K562 (cell line): ENCODE results near the gene TP73. TPM values are rescaled to one million over a fixed set of nuclear protein-coding genes. Genes with fewer than 3 reads are reported as not detected.

Source experiments
- BCL6 ChIP-seq: fragments of 250-450 bp; sonication (Bioruptor Pico); IDR thresholded peaks from 2 replicates; pipeline ENCODE4 v1.4.0; 2020
- CEBPG ChIP-seq, 3 experiments: fragments of 200-800 bp in 1 of 3; sonication (Bioruptor generic) in 1 of 3; sonication (generic) in 1 of 3; formaldehyde crosslinking in 1 of 3; IDR thresholded peaks in 2 of 3; conservative IDR thresholded peaks in 1 of 3; 2 replicates each; pipeline versions ENCODE4 v1.6.1 to v1.8.0; 2016 to 2022; ENCODE audit warnings: missing compliant biosample characterization in 2 of 3, missing genetic modification characterization in 2 of 3, mild to moderate bottlenecking in 1 of 3, missing genetic modification reagents in 1 of 3
- FOXM1 ChIP-seq, 2 experiments: fragments of 450-650 bp in 1 of 2; sonication (generic) in 1 of 2; formaldehyde crosslinking in 1 of 2; IDR thresholded peaks; 2 replicates each; pipeline versions ENCODE4 v1.6.1 to v1.9.0; 2017 to 2022; ENCODE audit warnings: low read depth in 2 of 2, mild to moderate bottlenecking in 2 of 2, missing genetic modification reagents in 1 of 2, moderate library complexity in 1 of 2
- NR4A1 ChIP-seq, 2 experiments: fragments of 250-450 bp in 1 of 2; fragments of 450-650 bp in 1 of 2; sonication (Bioruptor Pico) in 1 of 2; IDR thresholded peaks; 2 replicates each; pipeline versions ENCODE4 v1.4.0 to v1.6.1; 2016 to 2020; ENCODE audit warnings: mild to moderate bottlenecking in 2 of 2, missing compliant biosample characterization in 1 of 2, missing genetic modification characterization in 1 of 2, moderate library complexity in 1 of 2
- POLR2B ChIP-seq: fragments of 450-650 bp; IDR thresholded peaks from 2 replicates; pipeline ENCODE4 v1.6.1; 2018; ENCODE audit warnings: low read depth; ENCODE audit not compliant: partially characterized antibody
- RB1 ChIP-seq: fragments of 450-650 bp; IDR thresholded peaks from 2 replicates; pipeline ENCODE4 v1.6.1; 2017; ENCODE audit warnings: low read depth, mild to moderate bottlenecking
- RFX5 ChIP-seq: IDR thresholded peaks from 2 replicates; pipeline ENCODE4 v1.6.1; 2011; ENCODE audit warnings: low read depth, mild to moderate bottlenecking, improper control_type of control experiment, low read length
- RNF2 ChIP-seq: sonication (generic); IDR thresholded peaks from 2 replicates; pipeline ENCODE4 v1.6.1; 2016
- ZBTB1 ChIP-seq: sonication (generic); formaldehyde crosslinking; IDR thresholded peaks from 2 replicates; pipeline ENCODE4 v1.8.1; 2023; ENCODE audit warnings: missing genetic modification reagents, low read depth, mild to moderate bottlenecking, borderline replicate concordance
- ZNF507 ChIP-seq: conservative IDR thresholded peaks from 2 replicates; pipeline ENCODE4 v1.6.1; 2017; ENCODE audit warnings: missing genetic modification characterization, missing compliant biosample characterization
- polyA plus RNA-seq, 8 experiments: library from polyadenylated mRNA; depleted of rRNA in 4 of 8; stranded (reverse) in 5 of 8; unstranded in 3 of 8; fragments of >200 nt; fragmentation: Nextera tagmentation in 2 of 8; fragmentation: Illumina TruSeq in 1 of 8; extraction: Ambion mirVana in 2 of 8; extraction: Trizol in 1 of 8; gene quantifications; 2 replicates each; pipeline versions ENCODE4 v1.2.1 to v1.2.3, GENCODE V29; 2011 to 2014; ENCODE audit warnings: inconsistent platforms in 1 of 8, missing spikeins in 1 of 8
- total RNA-seq, 7 experiments: library from RNA; depleted of rRNA in 6 of 7; stranded (reverse); fragments of >200 nt in 6 of 7; fragmentation: Illumina TruSeq in 2 of 7; extraction: Trizol in 2 of 7; gene quantifications; 2 replicates each; pipeline versions ENCODE4 v1.2.1 to v1.2.3, GENCODE V29; 2011 to 2021; ENCODE audit warnings: low replicate concordance in 1 of 7
- TF ChIP-seq, protein P1 (sequence below): fragments of 250-450 bp; sonication (Bioruptor Pico); IDR thresholded peaks from 2 replicates; pipeline ENCODE4 v1.5.0; 2021; ENCODE audit warnings: mild to moderate bottlenecking, moderate library complexity
- TF ChIP-seq, protein P2 (sequence below): fragments of 250-450 bp; sonication (Bioruptor Pico); IDR thresholded peaks from 2 replicates; pipeline ENCODE4 v1.8.0; 2021; ENCODE audit warnings: moderate library complexity, mild to moderate bottlenecking, inconsistent platforms
- TF ChIP-seq, protein P3 (sequence below), 2 experiments: fragments of 450-650 bp in 1 of 2; IDR thresholded peaks; 2 replicates each; pipeline ENCODE4 v1.6.1; 2011 to 2017; ENCODE audit warnings: low read depth in 2 of 2, antibody characterized with exemption in 1 of 2, borderline replicate concordance in 1 of 2, low read length in 1 of 2, mild to moderate bottlenecking in 1 of 2, mixed read lengths in 1 of 2; ENCODE audit not compliant: control insufficient read depth in 1 of 2

The TP73 gene
- total and polyA plus RNA-seq, 9 of the 15 experiments (the other 6 are each of a cell fraction or from before 2014, with no cell fraction given) = 0.07 to 1.6 (median 0.40) TPM; not detected in 2

DNA sequence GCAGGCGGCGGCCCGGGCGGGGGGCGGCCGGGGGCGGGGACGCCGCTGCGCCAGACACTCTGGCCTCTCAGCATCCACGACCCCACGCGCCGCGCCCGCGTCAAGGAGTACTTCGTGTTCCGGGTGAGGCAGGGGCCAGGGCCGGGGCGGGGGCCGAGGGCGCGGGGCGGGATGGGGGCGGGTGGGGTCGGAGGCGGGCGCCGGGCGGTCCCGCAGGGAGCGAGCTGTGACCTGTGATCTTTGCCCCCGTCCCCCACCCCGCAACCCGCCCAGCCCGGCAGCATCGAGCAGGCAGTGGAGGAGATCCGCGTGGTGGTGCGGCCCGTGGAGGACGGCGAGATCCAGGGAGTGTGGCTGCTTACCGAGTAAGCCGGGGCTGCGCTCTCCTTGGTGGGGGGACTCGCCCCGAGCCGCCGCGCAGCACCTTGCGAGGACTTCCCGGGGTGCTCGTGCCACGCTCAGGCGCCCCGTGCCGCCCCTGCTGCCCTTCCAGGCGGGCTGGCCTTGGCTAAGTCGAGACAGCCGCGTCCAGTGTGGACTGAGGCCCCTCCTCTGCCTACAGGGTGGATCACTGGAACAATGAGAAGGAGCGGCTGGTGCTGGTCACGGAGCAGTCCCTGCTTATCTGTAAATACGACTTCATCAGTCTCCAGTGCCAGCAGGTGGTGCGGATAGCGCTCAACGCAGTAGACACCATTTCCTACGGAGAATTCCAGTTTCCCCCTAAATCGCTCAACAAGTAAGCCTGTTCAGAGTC lies 27.0 kb upstream of the TP73 start (continued):
- TF ChIP-seq, protein P1, sequence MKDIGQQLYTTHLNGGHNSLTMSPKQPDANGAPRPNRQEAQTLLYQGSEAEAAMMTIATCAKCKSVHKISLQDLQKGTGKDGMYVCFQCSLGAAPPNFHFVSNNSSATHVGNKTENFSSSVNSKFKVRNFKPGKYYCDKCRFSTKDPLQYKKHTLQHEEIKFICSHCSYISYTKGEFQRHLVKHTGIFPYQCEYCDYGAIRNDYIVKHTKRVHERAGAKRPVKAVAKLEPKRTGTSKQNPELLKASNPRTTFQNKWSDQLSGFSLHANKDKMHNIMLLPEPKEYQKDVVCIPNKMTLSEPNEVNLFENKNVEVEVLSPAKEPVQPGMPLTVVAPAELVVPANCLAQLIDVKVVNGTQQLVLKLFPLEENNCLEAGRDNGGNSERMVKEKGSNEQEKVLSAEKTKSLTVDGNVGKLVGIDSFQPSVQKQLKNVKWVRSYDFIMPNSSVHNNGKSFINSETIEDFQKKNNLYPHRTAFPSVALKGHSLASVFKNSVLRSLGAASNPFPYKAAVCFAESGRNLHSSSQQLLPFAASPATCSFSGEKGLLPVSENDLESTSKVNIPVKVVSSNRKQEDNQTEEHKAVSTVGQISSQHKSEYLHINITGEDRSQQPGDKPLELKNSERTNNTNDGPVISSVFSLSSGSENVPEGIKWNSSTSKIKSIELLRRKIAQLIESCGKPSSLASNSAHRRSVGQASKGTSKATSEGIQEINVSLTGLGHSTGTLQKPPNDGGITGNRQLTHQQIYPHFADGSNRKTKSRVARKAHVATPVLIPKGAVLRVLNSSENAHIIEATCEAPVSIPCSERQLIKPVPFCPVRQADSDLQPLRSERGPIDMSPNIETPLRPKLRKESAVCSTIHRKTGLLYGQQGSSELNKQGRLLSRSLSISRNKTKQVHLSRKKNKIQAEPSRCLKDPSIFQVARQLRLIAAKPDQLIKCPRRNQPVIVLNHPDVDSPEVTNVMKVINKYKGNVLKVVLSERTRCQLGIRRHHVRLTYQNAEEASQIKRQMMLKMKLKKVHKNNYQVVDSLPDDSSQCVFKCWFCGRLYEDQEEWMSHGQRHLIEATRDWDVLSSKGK (CRISPR knock-in tag) = no peak
- TF ChIP-seq RB1 (peak; percentile 48; the same call in 1 of the 2 replicates), ZNF507 (tag) (no peak), RFX5 (no peak), NR4A1 (CRISPR knock-in tag; IDR thresholded peaks at IDR 0.05) (no peak), NR4A1 (tag; IDR thresholded peaks at IDR 0.05) (no peak), POLR2B (no peak), CEBPG (CRISPR knock-in tag; IDR thresholded peaks at IDR 0.05) (no peak), CEBPG (tag; conservative IDR thresholded peaks at IDR 0.05 in 1 of 2, IDR thresholded peaks at IDR 0.05 in 1 of 2) (no peak), RNF2 (no peak), FOXM1 (IDR thresholded peaks at IDR 0.05; ENCODE audit: low read depth) (no peak), FOXM1 (CRISPR knock-in tag; IDR thresholded peaks at IDR 0.05; ENCODE audit: low read depth) (no peak), BCL6 (CRISPR knock-in tag) (no peak), ZBTB1 (CRISPR knock-in tag) (no peak)
- TF ChIP-seq, protein P2, sequence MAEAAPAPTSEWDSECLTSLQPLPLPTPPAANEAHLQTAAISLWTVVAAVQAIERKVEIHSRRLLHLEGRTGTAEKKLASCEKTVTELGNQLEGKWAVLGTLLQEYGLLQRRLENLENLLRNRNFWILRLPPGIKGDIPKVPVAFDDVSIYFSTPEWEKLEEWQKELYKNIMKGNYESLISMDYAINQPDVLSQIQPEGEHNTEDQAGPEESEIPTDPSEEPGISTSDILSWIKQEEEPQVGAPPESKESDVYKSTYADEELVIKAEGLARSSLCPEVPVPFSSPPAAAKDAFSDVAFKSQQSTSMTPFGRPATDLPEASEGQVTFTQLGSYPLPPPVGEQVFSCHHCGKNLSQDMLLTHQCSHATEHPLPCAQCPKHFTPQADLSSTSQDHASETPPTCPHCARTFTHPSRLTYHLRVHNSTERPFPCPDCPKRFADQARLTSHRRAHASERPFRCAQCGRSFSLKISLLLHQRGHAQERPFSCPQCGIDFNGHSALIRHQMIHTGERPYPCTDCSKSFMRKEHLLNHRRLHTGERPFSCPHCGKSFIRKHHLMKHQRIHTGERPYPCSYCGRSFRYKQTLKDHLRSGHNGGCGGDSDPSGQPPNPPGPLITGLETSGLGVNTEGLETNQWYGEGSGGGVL = no peak
- TF ChIP-seq, protein P3, sequence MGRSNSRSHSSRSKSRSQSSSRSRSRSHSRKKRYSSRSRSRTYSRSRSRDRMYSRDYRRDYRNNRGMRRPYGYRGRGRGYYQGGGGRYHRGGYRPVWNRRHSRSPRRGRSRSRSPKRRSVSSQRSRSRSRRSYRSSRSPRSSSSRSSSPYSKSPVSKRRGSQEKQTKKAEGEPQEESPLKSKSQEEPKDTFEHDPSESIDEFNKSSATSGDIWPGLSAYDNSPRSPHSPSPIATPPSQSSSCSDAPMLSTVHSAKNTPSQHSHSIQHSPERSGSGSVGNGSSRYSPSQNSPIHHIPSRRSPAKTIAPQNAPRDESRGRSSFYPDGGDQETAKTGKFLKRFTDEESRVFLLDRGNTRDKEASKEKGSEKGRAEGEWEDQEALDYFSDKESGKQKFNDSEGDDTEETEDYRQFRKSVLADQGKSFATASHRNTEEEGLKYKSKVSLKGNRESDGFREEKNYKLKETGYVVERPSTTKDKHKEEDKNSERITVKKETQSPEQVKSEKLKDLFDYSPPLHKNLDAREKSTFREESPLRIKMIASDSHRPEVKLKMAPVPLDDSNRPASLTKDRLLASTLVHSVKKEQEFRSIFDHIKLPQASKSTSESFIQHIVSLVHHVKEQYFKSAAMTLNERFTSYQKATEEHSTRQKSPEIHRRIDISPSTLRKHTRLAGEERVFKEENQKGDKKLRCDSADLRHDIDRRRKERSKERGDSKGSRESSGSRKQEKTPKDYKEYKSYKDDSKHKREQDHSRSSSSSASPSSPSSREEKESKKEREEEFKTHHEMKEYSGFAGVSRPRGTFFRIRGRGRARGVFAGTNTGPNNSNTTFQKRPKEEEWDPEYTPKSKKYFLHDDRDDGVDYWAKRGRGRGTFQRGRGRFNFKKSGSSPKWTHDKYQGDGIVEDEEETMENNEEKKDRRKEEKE (IDR thresholded peaks at IDR 0.05; ENCODE audit: borderline replicate concordance in 1 of 2, control insufficient read depth in 1 of 2, low read depth in 2 of 2, low read length in 1 of 2) = no peak
